AG09319 (cell line): ENCODE results near the gene CTNND1.

ENCODE experiments used
- DNase-seq: peaks from one replicate; pipeline ENCODE4 v3.0.0-alpha.2; 2010; ENCODE audit warnings: low read depth; ENCODE audit errors: extremely low read depth
- TF ChIP-seq, protein P1 (sequence below): IDR thresholded peaks from 2 replicates; pipeline ENCODE4 v1.5.1; 2011; ENCODE audit warnings: low read depth, mild to moderate bottlenecking, inconsistent platforms, low read length, moderate library complexity

The CTNND1 gene

GRCh38 chr11:57786436-57786835 is 24.8 kb downstream of the CTNND1 start:
- no peak for DNase-seq
- TF ChIP-seq, protein P1, sequence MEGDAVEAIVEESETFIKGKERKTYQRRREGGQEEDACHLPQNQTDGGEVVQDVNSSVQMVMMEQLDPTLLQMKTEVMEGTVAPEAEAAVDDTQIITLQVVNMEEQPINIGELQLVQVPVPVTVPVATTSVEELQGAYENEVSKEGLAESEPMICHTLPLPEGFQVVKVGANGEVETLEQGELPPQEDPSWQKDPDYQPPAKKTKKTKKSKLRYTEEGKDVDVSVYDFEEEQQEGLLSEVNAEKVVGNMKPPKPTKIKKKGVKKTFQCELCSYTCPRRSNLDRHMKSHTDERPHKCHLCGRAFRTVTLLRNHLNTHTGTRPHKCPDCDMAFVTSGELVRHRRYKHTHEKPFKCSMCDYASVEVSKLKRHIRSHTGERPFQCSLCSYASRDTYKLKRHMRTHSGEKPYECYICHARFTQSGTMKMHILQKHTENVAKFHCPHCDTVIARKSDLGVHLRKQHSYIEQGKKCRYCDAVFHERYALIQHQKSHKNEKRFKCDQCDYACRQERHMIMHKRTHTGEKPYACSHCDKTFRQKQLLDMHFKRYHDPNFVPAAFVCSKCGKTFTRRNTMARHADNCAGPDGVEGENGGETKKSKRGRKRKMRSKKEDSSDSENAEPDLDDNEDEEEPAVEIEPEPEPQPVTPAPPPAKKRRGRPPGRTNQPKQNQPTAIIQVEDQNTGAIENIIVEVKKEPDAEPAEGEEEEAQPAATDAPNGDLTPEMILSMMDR, result no peak

- DNase-seq, result no peak
- TF ChIP-seq, protein P1, result no peak
Measured at GRCh38 chr11:57787006-57787604, 25.5 kb downstream of the CTNND1 start.

GRCh38 chr11:57787920-57788702 is 26.5 kb downstream of the CTNND1 start:
- TF ChIP-seq, protein P1, result no peak
- no peak for DNase-seq

- TF ChIP-seq, protein P1, result no peak
- DNase-seq, result no peak
Measured at GRCh38 chr11:57788703-57789088, 27.1 kb downstream of the CTNND1 start.

- TF ChIP-seq, protein P1, result no peak
- DNase-seq, result no peak
Measured at GRCh38 chr11:57791321-57792059, 29.9 kb downstream of the CTNND1 start.

GRCh38 chr11:57792060-57792541 is 30.5 kb downstream of the CTNND1 start:
- TF ChIP-seq, protein P1, result no peak
- DNase-seq, result no peak

DNA sequence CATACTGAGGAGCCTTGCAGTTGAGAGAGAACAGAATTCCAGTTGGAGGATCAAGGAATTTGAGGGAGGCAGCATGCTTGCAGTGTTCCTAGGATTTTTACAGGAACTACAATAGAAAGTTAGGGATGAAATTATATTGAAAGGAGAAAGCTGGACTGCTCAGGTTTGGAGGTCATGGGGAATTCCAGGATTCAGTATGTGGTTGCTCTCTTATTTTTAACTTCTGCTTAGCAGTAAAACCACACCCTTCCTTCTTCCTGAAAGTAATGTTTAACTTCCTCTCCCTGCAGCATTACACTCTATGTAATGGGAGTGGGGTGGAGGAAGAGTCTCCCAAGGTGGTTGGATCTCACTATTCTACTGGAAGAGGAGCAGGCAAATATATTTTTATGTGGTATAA is 31.3 kb downstream of the CTNND1 start:
- no peak for DNase-seq
- TF ChIP-seq, protein P1, result no peak
